Measurements from ENCODE around the gene RGS17. TPM values are rescaled to one million over a fixed set of nuclear protein-coding genes. Genes with fewer than 3 reads are reported as not detected.

RGS17 gene
- total RNA-seq: 13.9 and 30.3 TPM in 2 replicates

DNA sequence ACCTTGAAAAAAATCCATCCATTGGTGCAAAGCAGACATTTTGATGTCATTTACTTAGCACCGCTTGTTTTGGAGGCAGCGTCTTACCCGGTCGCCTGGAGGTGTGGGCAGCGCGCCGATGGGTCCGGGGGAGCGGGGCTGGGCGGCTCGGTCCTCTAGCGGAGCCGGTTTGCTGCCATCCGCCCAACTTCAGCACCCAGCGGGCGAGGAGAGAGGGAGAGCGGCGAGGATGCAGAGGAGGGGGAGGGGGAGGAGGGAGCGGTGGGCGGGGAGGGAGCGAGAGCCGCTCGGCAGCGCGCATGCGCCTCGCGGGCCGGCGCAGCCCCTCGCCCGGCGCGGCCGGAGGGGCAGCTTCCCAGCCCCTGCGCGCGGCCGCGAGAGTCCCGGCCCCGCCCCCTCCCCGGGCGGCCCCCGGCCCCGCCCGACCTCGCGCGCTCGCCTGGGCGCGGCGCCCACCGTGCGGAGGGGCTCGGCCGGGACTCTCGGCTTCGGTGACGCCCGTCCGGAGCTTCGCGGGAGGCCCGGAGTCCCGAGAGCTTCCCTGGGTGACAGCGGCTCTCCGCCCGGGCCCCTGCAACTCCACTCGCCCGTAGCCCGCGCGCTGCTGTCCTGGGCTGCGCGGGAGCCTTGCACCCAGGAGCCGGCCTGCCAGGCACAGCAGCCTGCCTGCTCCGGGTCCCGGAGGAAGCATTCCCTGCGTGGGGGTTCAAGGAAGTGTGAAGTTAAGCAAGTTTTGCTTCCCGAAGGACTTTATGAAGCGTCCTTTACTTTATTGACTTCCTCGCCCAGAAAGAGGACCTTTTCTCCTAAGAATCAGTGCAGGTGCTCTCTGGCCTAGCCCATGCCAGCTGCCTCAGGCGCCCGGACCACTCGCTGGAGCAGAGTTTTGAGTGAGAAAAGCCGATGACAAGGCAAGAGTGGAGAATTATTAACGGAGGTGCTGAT, at the start of gene RGS17:
RGS17 (minus strand) TSS at position 246 of the 945 bp plus-strand sequence. CDS start 87,264 bp downstream, outside the sequence.

DNA sequence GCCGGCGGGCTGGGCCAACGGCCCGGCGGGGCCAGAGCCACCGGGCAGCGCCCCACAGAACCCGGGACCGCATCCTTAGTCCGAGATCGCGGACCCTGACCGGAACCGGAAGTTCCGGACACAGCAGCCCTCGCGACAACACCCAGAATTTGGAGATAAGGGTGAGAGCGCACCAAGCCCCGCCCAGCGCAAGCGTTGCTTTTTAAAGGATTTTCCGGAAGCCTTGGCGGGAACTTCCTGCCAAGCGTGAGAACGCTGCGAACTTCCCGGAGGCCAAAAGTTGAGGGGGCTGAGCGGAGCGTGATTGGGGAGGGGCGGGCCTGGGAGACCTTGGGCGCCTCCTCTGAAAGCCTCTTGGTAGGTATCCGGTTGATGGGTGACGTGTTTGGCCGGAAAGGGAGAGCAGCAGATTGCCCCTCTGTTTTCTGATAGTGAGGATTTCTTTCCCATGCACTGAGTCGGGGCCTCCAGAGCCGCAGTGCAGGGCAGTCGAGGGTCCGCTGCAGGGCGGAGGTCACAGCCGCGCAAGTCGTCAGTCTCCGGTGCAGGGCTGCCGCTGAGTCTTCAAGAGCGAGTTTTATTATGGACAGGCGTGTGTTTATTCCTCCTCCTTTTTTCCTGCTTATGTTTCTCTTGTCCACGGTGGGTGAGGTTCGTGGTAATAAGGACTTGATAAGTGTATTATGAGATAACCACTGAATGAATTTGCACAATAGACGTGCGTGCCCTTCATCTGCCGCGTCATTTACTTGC, 128.3 kb downstream of the RGS17 start, which contains the start of gene MTRF1L:
MTRF1L (minus strand) TSS at position 97 of the 753 bp plus-strand sequence; CDS start at position 73, 24 bp downstream.

GRCh38 chr6:152982904-152983636, 148.0 kb downstream of the RGS17 start, which contains the start of gene FBXO5:
TSS of gene FBXO5 (minus strand) at chr6:152983041. CDS start at chr6:152982959, 82 bp downstream.

Other genes with a start within 250 kb of the RGS17 start
- 2.9 and 5.8 TPM in 2 replicates for gene FBXO5, start 148.2 kb downstream of the RGS17 start, total RNA-seq
- gene MTRF1L, start 128.6 kb downstream of the RGS17 start, total RNA-seq: 18.3 and 20.7 TPM in 2 replicates

All from smooth muscle cell of the pulmonary artery (primary cell).